Measurements from ENCODE around the gene CAMTA1. TPM values are rescaled to one million over a fixed set of nuclear protein-coding genes. Genes with fewer than 3 reads are reported as not detected.
"Not testable (repeated sequence)": the region's sequence is repeated elsewhere in the genome, so short reads cannot be mapped to it uniquely, and the experiment has no call there.

CAMTA1 gene
- total RNA-seq, 1 donor from 2014 or later, result 166 TPM

- intact Hi-C loops (cut with micrococcal nuclease), result no loop called here
- ATAC-seq, result no peak
- DNase-seq, result no peak
Observed at GRCh38 chr1:7767176-7767575, 981.9 kb downstream of the CAMTA1 start.

DNA sequence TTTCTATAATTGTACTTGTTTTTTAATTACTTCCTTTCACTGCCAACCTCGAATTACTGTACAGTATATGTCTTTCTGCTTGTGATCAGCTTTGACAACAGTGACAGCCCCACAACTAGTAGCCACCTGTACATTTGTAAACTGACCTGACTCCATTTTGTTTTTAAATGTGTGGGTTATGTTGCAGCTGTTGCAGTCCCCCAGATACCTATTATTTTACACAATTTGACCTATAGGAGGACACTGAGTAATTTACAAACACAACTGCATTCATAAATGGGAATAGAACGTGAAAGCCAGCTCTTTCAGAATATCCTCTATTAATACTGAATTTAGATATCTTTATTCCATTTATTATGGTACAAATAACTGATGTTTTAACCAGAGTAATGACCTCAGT lies 983.3 kb downstream of the CAMTA1 start:
- intact Hi-C loops (cut with micrococcal nuclease), result no loop called here
- DNase-seq (no peak), ATAC-seq (no peak)

DNA sequence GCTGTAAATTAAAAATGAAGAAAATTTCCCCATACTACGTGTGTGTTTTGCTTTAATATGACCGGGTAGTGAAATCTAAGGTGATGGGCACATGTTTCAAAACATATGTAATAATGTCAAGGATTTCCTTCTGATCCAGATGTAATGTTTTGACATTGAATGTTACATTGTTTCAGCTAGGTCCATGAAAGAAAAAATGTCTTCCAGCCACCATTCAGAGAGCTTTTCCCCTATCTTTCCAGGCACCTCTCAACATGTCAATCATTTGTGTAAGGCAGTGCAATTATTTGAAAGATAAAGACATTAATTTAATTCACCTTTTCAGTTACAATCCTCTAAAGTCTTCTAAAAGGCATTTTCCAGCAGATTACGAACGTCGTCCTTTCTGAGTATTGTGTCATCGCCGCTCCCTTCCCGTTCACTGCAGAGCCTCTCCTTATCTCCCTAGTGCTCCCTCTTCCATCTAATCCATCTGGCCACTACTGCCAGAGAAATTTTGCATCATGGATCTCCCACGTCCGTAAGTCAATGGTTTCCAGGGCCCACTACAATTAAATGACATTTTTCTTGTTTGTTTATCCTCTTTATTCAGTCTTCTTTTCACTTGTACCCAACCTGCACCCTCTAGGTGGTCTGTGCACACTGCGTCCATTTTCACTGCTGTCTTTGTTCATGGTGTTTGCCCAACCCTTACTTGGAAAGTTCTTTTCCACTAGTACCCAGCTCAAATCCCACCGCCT lies 984.6 kb downstream of the CAMTA1 start:
- no peak for ATAC-seq
- intact Hi-C loops (cut with micrococcal nuclease), result no loop called here
- DNase-seq, result no peak

DNA sequence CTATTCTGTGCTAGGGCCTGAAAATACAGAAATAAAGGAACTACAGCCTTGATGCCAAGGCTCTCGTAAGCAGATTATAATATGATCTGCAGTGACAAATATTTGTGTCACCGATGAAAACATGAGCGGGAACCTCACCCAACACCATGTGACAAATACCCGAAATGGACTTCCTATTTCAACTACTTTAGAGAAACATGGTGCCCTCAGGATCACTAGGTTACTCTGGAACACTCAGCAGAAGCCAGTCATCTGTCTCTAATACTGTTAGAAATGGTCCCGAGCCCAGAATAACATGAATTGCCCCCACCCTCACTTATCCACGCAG lies 985.4 kb downstream of the CAMTA1 start:
- ATAC-seq (peak; percentile 38), DNase-seq (no peak)
- intact Hi-C loops (cut with micrococcal nuclease), result no loop called here

GRCh38 chr1:7770997-7771822 lies 986.0 kb downstream of the CAMTA1 start, which contains the start of gene VAMP3:
TSS of gene VAMP3 (plus strand) at chr1:7771296. CDS start at chr1:7771384, 88 bp downstream.
- intact Hi-C loops (cut with micrococcal nuclease), result no loop called here
- DNase-seq (peak; percentile 93), ATAC-seq (peak; percentile 99)

DNA sequence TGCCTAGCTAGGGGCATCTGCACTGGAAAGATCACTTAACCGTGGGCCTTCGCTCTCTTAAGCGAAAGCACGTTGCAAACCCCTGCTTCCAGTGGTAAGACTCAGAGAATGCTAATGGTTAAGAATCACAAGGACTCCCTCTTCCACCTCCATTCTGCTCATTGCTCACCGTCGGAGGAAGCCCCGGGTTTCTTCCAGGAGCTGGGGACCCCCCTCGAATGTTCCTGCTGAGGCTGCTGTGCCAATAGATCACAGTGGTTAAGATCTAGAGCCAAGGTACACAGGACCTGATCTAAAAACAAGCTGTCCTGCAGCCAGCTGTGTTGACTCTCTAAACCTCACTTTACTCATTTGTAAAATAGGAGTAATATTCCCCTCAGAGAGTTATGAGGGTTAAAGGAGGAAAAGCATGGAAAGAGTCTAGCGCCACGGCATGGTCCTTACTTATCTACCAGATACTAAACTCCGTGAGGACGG lies 986.6 kb downstream of the CAMTA1 start:
- DNase-seq, result no peak
- intact Hi-C loops (cut with micrococcal nuclease), result no loop called here
- ATAC-seq, result no peak

- ATAC-seq (no peak), DNase-seq (no peak)
Observed at GRCh38 chr1:7777591-7777990, 992.3 kb downstream of the CAMTA1 start.

DNA sequence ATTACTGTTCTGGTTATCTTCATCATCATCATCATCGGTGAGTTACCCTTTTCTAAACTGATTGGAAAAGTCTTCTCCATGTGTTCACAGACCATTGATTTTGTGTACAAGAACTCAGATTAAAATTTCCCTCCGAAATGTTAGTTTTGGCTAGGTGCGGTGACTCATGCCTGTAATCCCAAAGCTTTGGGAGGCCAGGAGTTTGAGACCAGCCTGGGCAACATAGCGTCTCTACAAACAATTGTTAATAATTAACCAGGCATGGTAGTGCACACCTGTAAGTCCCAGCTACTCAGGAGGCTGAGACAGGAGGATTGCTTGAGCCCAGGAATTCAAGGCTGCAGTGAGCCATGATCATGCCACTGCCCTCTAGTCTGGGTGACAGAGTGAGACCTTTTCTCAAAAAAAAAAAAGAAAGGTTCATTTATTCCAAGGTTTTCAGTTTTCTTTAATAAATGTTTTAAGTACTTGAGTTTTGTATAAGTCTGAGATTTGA lies 992.9 kb downstream of the CAMTA1 start:
- intact Hi-C loops (cut with micrococcal nuclease), result no loop called here
- ATAC-seq, result no peak
- no peak for DNase-seq

More at GRCh38 chr1:7777591-7777990, 992.3 kb downstream of the CAMTA1 start:
- intact Hi-C loops (cut with micrococcal nuclease), result no loop called here

- intact Hi-C loops (cut with micrococcal nuclease), result no loop called here
- DNase-seq, result no peak
- ATAC-seq, result no peak
Observed at GRCh38 chr1:7780976-7781375, 995.7 kb downstream of the CAMTA1 start.

- no peak for DNase-seq
- ATAC-seq, result no peak
- intact Hi-C loops (cut with micrococcal nuclease), result no loop called here
Observed at GRCh38 chr1:7781501-7781900, 996.2 kb downstream of the CAMTA1 start.

- no peak for ATAC-seq
- intact Hi-C loops (cut with micrococcal nuclease), result no loop called here
- no peak for DNase-seq
Observed at GRCh38 chr1:7781923-7782495, 996.8 kb downstream of the CAMTA1 start.

- intact Hi-C loops (cut with micrococcal nuclease), result no loop called here
Observed at GRCh38 chr1:7783178-7783711, 998.0 kb downstream of the CAMTA1 start.

GRCh38 chr1:7783826-7784491 lies 998.7 kb downstream of the CAMTA1 start, which contains the start of gene PER3:
TSS of gene PER3 (plus strand) at chr1:7784291. CDS start at chr1:7784878, 587 bp downstream.
- peak; percentile 99 for DNase-seq
- intact Hi-C loops (cut with micrococcal nuclease), result no loop called here
- peak; percentile 93 for ATAC-seq

More at GRCh38 chr1:7783178-7783711, 998.0 kb downstream of the CAMTA1 start:
- ATAC-seq (peak; percentile 78), DNase-seq (peak; percentile 89)

DNA sequence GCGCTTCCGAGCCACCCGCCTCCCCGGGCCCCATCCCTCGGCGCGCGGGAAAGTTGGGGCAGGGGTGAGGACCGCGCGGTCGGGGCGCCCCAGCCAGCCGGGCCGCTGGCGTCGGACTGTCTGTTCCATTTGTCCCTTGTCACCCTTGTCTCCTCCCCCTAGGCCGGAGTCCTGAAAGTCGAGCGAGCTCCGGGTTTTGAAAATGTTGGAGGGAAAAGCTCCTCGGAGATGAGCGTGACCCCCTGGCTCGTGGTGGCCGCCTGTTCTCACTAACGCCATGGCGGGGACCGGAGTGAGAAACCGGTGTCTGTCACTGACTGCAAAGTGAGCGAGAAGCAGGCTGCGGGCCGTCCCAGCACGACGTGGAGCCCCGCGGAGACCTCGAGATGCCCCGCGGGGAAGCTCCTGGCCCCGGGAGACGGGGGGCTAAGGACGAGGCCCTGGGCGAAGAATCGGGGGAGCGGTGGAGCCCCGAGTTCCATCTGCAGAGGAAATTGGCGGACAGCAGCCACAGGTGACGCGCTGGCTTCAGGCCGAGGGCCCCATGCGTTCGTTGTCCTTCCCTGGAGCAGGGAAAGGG lies 999.3 kb downstream of the CAMTA1 start:
- intact Hi-C loops (cut with micrococcal nuclease), result no loop called here

DNA sequence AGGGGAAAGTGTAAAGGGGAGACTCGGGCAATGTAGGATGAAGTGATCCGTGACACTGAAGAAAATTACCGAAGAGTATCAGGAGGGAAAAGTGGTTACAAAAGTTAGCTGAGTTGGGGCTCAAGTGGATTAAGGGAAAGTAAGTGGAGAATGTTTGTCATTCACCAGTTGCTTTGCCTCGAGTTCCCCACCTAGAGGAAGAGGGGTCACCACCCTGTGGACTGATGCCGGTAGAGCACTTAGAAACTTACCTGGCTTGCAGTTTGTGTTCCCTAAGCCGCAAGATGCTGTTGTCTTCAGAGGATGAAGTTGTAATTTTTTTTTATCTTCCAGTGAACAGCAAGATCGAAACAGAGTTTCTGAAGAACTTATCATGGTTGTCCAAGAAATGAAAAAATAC lies 999.9 kb downstream of the CAMTA1 start:
- DNase-seq, result no peak
- no peak for ATAC-seq
- intact Hi-C loops (cut with micrococcal nuclease), result no loop called here

More for the DNA sequence above, 999.3 kb downstream of the CAMTA1 start:
- ATAC-seq (peak; percentile 14), DNase-seq (no peak)

DNA sequence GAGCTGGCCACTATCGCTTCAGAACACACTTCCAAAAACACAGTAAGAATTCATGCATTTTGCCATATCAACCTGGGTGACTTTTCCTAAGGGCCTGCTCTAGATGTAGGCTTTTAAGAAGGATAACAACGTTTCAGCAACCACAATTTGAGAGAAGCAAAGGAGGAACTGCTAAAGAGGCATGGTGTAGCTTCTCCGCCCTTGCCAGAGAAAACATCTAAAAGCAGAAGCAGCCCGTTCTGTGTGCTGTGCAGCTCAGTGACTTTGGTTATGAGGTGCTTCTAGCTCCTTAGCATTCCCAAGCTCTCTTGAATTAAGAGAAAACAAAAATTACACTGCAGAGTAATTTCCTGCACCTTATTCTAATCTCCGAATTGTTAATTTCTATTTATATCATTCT lies 1001.5 kb downstream of the CAMTA1 start:
- ATAC-seq (no peak), DNase-seq (no peak)
- intact Hi-C loops (cut with micrococcal nuclease), result no loop called here

DNA sequence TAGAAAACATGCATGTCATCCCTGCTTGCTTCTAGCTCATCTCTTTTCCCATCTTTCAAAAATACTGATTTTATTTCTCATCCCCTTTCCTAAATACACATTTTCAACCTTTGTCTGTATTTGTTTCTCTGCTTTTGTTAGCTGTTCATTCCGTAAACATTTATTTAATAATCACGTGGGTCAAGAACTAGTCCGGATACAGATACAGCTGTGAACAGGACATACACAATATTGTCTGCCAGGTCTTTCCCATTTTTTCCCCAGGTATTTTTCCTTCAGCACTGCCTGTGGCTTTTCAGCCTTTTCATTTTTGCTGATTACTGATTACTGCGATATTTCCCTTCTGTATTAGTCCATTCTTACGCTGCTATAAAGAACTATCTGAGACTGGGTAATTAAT lies 1004.6 kb downstream of the CAMTA1 start:
- ATAC-seq (no peak), DNase-seq (no peak)
- intact Hi-C loops (cut with micrococcal nuclease), result no loop called here

- ATAC-seq; intact Hi-C loops (cut with micrococcal nuclease); DNase-seq: not testable (repeated sequence)
Observed at GRCh38 chr1:7791027-7791426, 1005.8 kb downstream of the CAMTA1 start.

DNA sequence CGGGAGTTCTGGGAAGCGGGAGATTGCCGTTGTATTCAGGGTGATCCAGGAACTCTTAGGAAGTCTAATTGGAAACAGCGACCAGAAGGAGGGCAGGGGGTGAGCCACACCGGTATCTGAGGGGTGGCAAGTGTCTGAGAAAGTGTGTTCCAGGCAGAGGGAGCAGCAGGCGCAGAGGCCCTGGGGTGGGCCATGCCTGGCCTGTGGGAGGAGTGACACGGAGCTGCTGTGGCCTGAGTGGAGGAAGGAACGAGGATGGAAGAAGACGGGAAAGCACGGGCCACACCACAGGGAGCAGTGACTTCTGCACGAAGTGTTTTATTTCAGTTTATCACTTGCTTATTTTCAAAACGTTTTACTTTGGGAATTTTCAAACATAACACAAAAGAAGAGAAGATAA lies 1010.2 kb downstream of the CAMTA1 start:
- intact Hi-C loops (cut with micrococcal nuclease), result no loop called here
- ATAC-seq (no peak), DNase-seq (no peak)
